Prostate gland (tissue), 2 donors: ENCODE data around the gene CCND2. TPM values are rescaled to one million over a fixed set of nuclear protein-coding genes. Genes with fewer than 3 reads are reported as not detected.

Experiments
- DNase-seq: peaks from one replicate; pipeline ENCODE4 v3.0.0-alpha.2; 2019; ENCODE audit warnings: low spot score
- H3K27ac ChIP-seq, 2 donors: fragments of 200-600 bp; sonication (generic); 2 replicates each; pipeline ENCODE4 v1.5.1; 2017 to 2019
- H3K27me3 ChIP-seq: fragments of 200-600 bp; sonication (generic); replicated peaks from 2 replicates; pipeline ENCODE4 v1.5.1; 2019; ENCODE audit not compliant: insufficient read depth
- H3K36me3 ChIP-seq, 2 donors: fragments of 200-600 bp; sonication (generic); 1 replicate in 1 of 2; 2 replicates in 1 of 2; pipeline versions ENCODE4 v1.5.1 to v1.8.1; 2017 to 2019
- H3K4me1 ChIP-seq: fragments of 200-600 bp; sonication (generic); replicated peaks from 2 replicates; pipeline ENCODE4 v1.5.1; 2019
- H3K4me3 ChIP-seq, 2 donors: fragments of 200-600 bp; sonication (generic); 2 replicates each; pipeline ENCODE4 v1.5.1; 2017 to 2019
- H3K9me3 ChIP-seq: fragments of 200-600 bp; sonication (generic); 2 replicates; pipeline ENCODE4 v1.5.1; 2017
- POLR2A ChIP-seq: fragments of 450-650 bp; IDR thresholded peaks from one replicate; pipeline ENCODE4 v1.6.1; 2016; ENCODE audit warnings: antibody characterized with exemption, mild to moderate bottlenecking
- POLR2AphosphoS5 ChIP-seq: sonication (generic); formaldehyde crosslinking; IDR thresholded peaks from one replicate; pipeline ENCODE4 v1.6.1; 2017; ENCODE audit warnings: antibody characterized with exemption
- WGBS: methylation state at CpG from one replicate; pipeline ENCODE4 v1.1.5; 2018; 5-methylcytosine and 5-hydroxymethylcytosine counted together
- intact Hi-C: fragments of 100-400 bp; cut with DNase I; formaldehyde crosslinking; loops from one replicate; pipeline ENCODE4 v1.14.2; 2022
- total RNA-seq, 2 donors: library from RNA; depleted of rRNA; stranded (reverse); fragments of >200 nt; gene quantifications; one replicate each; pipeline ENCODE4 v1.1.0, GENCODE V29; 2016
- TF ChIP-seq, protein P1 (sequence below), 4 experiments: fragments of 200-600 bp in 2 of 4; fragments of 450-650 bp in 2 of 4; sonication (generic) in 2 of 4; IDR thresholded peaks; 1 replicate in 3 of 4; 2 replicates in 1 of 4; pipeline ENCODE4 v1.5.1; 2016 to 2019; ENCODE audit warnings: antibody characterized with exemption in 4 of 4, mild to moderate bottlenecking in 2 of 4, moderate library complexity in 2 of 4

CCND2 gene
- total RNA-seq, 2 donors from 2014 or later, result 31.6 to 46.1 TPM

DNA sequence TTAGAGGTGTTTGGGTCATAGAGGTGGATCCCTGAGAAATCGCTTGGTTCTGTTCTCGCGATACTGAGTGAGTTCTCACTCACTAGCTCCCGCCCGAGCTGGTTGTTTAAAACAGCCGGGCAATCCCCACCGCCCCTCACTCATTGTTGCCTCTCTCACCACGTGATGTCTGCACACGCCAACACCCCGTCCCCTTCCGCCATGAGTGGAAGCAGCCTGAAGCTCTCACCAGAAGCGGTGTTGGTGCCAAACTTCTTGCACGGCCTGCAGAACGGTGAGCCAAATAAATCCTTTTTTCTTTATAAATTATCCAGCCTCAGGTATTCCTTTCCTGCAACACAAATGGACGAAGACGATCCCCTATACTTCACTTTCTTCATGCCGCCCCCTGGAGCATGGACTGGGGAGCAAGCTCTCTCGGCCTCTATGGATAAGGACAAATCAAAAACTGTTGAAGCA, 45.4 kb upstream of the CCND2 start:
- no peak overlapping the region for H3K27ac ChIP-seq
- 86% methylated on average over 18 of the region's 18 CpGs for WGBS
- H3K36me3 ChIP-seq, result no peaks in the 10 kb centered on the region
- TF ChIP-seq POLR2A (no peak), POLR2AphosphoS5 (no peak)
- TF ChIP-seq, protein P1, sequence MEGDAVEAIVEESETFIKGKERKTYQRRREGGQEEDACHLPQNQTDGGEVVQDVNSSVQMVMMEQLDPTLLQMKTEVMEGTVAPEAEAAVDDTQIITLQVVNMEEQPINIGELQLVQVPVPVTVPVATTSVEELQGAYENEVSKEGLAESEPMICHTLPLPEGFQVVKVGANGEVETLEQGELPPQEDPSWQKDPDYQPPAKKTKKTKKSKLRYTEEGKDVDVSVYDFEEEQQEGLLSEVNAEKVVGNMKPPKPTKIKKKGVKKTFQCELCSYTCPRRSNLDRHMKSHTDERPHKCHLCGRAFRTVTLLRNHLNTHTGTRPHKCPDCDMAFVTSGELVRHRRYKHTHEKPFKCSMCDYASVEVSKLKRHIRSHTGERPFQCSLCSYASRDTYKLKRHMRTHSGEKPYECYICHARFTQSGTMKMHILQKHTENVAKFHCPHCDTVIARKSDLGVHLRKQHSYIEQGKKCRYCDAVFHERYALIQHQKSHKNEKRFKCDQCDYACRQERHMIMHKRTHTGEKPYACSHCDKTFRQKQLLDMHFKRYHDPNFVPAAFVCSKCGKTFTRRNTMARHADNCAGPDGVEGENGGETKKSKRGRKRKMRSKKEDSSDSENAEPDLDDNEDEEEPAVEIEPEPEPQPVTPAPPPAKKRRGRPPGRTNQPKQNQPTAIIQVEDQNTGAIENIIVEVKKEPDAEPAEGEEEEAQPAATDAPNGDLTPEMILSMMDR (IDR thresholded peaks at IDR 0.05), result no peak
- H3K27me3 ChIP-seq, result peaks cover 2% of the 10 kb centered on the region
- intact Hi-C loops, result no loop called here
- no peaks in the 10 kb centered on the region for H3K4me1 ChIP-seq
- no peaks in the 10 kb centered on the region for H3K9me3 ChIP-seq
- H3K4me3 ChIP-seq, result no peak overlapping the region
- no peak for DNase-seq

DNA sequence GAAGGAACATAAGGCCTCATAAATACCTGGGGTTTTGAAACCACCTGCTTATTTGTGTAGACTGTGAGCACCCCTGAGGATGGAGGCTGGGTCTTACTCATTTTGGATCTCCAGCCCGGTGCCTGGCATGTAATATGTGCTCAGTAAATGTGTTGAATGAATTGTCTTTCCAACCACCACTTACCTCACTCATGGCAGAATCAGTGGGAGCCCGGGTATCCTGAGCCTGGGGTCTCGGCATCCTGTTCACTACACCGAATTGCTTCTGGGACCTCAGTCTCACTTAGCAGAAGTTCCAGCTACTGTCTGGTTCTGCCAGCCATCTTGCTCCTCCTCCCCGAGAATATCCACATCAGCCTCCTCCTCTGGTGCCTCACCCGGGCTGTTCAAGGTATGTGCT, 43.0 kb upstream of the CCND2 start:
- H3K27me3 ChIP-seq, result no peaks in the 10 kb centered on the region
- WGBS, result 85% methylated on average over 6 of the region's 6 CpGs
- no peak overlapping the region for H3K4me3 ChIP-seq
- DNase-seq, result no peak
- H3K27ac ChIP-seq, result no peak overlapping the region
- H3K4me1 ChIP-seq, result no peaks in the 10 kb centered on the region
- TF ChIP-seq, protein P1 (IDR thresholded peaks at IDR 0.05), result no peak
- no peak for TF ChIP-seq POLR2A
- TF ChIP-seq POLR2AphosphoS5, result no peak
- H3K36me3 ChIP-seq, result no peaks in the 10 kb centered on the region
- no peaks in the 10 kb centered on the region for H3K9me3 ChIP-seq
- intact Hi-C loops, result no loop called here

DNA sequence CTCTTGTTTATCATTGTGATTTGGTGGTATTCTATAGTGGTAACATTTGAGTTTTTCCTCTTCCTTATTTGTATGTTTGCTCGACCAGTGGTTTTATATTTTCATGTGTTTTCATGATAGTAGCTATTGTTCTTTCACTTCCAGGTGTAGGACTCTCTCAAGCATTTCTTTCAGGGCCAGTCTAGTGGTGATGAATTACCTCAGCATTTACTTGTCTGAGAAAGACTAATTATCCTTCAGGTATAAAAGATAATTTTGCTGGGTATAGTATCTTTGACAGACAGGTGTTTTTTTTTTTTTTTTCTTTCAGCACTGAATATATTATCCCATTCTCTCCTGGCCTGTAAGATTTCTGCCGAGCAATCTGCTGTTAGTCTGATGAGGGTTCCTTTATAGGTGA, 35.0 kb upstream of the CCND2 start:
- H3K27ac ChIP-seq, result no peak overlapping the region
- H3K36me3 ChIP-seq, result no peaks in the 10 kb centered on the region
- 88% methylated on average over 2 of the region's 2 CpGs for WGBS
- no peaks in the 10 kb centered on the region for H3K4me1 ChIP-seq
- no peak overlapping the region for H3K4me3 ChIP-seq
- DNase-seq, result no peak
- H3K27me3 ChIP-seq, result no peaks in the 10 kb centered on the region
- no peaks in the 10 kb centered on the region for H3K9me3 ChIP-seq
- no peak for TF ChIP-seq POLR2A
- no peak for TF ChIP-seq POLR2AphosphoS5
- TF ChIP-seq, protein P1 (IDR thresholded peaks at IDR 0.05), result no peak
- intact Hi-C loops, result no loop called here

DNA sequence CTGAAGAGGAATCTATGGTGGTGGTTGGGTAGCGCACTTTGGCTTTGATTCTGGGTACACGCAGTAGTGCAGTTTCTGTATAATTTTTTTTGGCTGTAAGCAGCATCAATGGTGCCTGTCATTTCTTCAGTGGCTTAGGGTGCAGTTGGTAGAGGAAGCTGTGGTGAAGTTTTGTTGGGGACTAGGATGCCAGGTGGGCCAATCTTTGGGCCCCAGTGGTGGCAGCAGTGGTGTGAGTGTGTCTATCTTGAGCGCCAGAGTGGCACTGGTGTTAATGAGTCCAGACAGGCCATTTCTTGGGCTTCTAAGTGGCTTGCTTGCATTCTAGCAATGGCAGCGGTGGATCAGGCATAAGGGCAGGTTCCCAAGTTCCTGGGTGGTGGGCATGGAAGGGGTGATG, 33.8 kb upstream of the CCND2 start:
- Histone ChIP-seq H3K9me3 (no peaks in the 10 kb centered on the region), H3K36me3 (no peaks in the 10 kb centered on the region), H3K4me3 (no peak overlapping the region), H3K27ac (no peak overlapping the region), H3K4me1 (no peaks in the 10 kb centered on the region), H3K27me3 (no peaks in the 10 kb centered on the region)
- no peak for DNase-seq
- TF ChIP-seq, protein P1 (IDR thresholded peaks at IDR 0.05), result no peak
- no peak for TF ChIP-seq POLR2AphosphoS5
- no peak for TF ChIP-seq POLR2A
- WGBS, result 95% methylated on average over 4 of the region's 4 CpGs
- intact Hi-C loops, result no loop called here

DNA sequence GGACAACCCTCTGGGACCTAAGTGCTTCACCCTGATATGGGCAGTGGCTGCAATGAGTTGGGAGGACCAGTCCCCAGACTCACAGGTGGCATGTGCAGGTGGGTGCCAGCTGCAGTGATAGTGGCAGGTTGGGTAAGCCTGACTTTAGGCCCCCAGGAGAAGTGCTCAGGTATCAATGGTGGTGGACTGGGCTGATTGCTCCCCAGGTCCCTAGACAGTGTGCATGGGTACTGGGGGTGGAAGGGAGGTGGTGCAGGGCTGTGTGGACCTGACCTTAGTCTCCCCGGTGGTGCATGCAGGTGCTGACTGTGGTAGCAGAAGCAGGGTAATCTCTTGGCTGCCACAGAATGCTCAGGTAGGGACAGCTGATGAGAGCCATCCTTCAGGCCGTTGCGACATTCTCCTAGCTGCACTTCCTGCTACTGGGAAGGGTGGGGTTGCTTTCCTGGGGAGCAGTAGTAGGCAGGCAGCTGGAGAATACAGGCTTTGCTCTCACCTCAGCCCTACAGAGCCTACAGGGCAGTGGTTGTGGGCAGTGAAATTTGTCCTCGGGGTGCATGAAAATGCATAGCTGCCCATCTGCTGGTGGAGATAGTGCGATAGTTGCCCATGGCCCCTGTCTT, 33.3 kb upstream of the CCND2 start:
- no peak for TF ChIP-seq POLR2A
- TF ChIP-seq POLR2AphosphoS5, result no peak
- TF ChIP-seq, protein P1 (IDR thresholded peaks at IDR 0.05), result no peak
- no peaks in the 10 kb centered on the region for H3K4me1 ChIP-seq
- 91% methylated on average over 5 of the region's 5 CpGs for WGBS
- no peaks in the 10 kb centered on the region for H3K27me3 ChIP-seq
- H3K4me3 ChIP-seq, result no peak overlapping the region
- H3K27ac ChIP-seq, result no peak overlapping the region
- H3K36me3 ChIP-seq, result no peaks in the 10 kb centered on the region
- intact Hi-C loops, result no loop called here
- DNase-seq, result no peak
- H3K9me3 ChIP-seq, result no peaks in the 10 kb centered on the region
